WTC11 (cell line): Measurements from ENCODE around the gene FLOT2.

Source experiments
- CBFB ChIP-seq: sonication (generic); formaldehyde crosslinking; IDR thresholded peaks from 2 replicates; pipeline ENCODE4 v1.8.1; 2022; ENCODE audit warnings: mild to moderate bottlenecking, low read depth, missing genetic modification reagents
- ELF4 ChIP-seq: sonication (generic); formaldehyde crosslinking; IDR thresholded peaks from 2 replicates; pipeline ENCODE4 v1.8.1; 2022; ENCODE audit warnings: low read depth, mild to moderate bottlenecking, moderate library complexity, missing genetic modification reagents
- FOXJ3 ChIP-seq: sonication (generic); formaldehyde crosslinking; IDR thresholded peaks from 2 replicates; pipeline ENCODE4 v1.9.0; 2021; ENCODE audit warnings: missing genetic modification reagents, mild to moderate bottlenecking, borderline replicate concordance
- FOXK1 ChIP-seq: sonication (generic); formaldehyde crosslinking; IDR thresholded peaks from 2 replicates; pipeline ENCODE4 v1.8.0; 2022; ENCODE audit warnings: mild to moderate bottlenecking, moderate library complexity, missing genetic modification reagents
- JUN ChIP-seq: sonication (generic); formaldehyde crosslinking; IDR thresholded peaks from 2 replicates; pipeline ENCODE4 v1.8.0; 2023; ENCODE audit warnings: mild to moderate bottlenecking, missing genetic modification reagents
- NR1H2 ChIP-seq: sonication (generic); formaldehyde crosslinking; IDR thresholded peaks from 2 replicates; pipeline ENCODE4 v1.9.0; 2021; ENCODE audit warnings: mild to moderate bottlenecking, moderate library complexity, missing genetic modification reagents
- TCF7 ChIP-seq: sonication (generic); formaldehyde crosslinking; IDR thresholded peaks from 2 replicates; pipeline ENCODE4 v1.8.0; 2022; ENCODE audit warnings: mild to moderate bottlenecking, low read depth, missing genetic modification reagents, moderate library complexity
- ZNF121 ChIP-seq: sonication (generic); formaldehyde crosslinking; IDR thresholded peaks from 2 replicates; pipeline ENCODE4 v1.8.0; 2023; ENCODE audit warnings: missing genetic modification reagents
- ZNF232 ChIP-seq: sonication (generic); formaldehyde crosslinking; IDR thresholded peaks from 2 replicates; pipeline ENCODE4 v1.8.0; 2022; ENCODE audit warnings: mild to moderate bottlenecking, missing genetic modification reagents
- ZNF317 ChIP-seq: sonication (generic); formaldehyde crosslinking; IDR thresholded peaks from 2 replicates; pipeline ENCODE4 v1.8.1; 2023; ENCODE audit warnings: low read depth, mild to moderate bottlenecking, moderate library complexity, missing genetic modification reagents, borderline replicate concordance
- TF ChIP-seq, protein P1 (sequence below): fragments of 200-600 bp; IDR thresholded peaks from 2 replicates; pipeline ENCODE4 v1.8.0; 2022; ENCODE audit warnings: antibody characterized with exemption
- TF ChIP-seq, protein P2 (sequence below): fragments of 250-450 bp; sonication (Bioruptor Pico); conservative IDR thresholded peaks from 2 replicates; pipeline ENCODE4 v1.9.0; 2021; ENCODE audit warnings: mild to moderate bottlenecking
- TF ChIP-seq, protein P3 (sequence below): sonication (generic); formaldehyde crosslinking; IDR thresholded peaks from 2 replicates; pipeline ENCODE4 v1.8.0; 2022; ENCODE audit warnings: mild to moderate bottlenecking, missing genetic modification reagents
- TF ChIP-seq, protein P4 (sequence below): sonication (generic); formaldehyde crosslinking; IDR thresholded peaks from 2 replicates; pipeline ENCODE4 v1.8.1; 2022; ENCODE audit warnings: low read depth, mild to moderate bottlenecking, moderate library complexity, missing genetic modification reagents, borderline replicate concordance

DNA sequence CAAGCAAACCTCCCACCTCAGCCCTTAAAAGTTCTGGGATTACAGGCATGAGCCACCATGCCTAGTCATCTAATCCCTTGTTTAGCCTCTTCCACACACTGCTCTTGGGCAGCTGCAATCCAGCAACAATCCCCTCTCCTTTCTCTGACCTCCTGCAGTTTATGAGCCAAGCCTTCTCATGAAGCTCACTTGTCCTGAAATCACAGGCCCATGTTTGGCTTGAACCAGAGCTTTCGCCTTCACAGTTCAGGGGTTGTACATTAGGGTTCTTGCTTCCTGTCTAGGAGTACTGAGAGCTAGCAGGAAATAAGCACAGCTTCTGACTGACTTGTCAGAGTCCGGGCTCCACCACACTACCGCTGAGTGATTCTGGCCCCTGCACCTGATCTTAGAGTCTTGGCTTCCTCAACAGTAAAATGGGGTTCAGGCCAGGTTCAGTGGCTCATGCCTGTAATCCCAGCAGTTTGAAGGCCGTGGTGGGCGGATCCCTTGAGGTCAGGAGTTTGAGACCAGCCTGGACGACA is 26.4 kb downstream of the FLOT2 start:
- TF ChIP-seq, protein P1, sequence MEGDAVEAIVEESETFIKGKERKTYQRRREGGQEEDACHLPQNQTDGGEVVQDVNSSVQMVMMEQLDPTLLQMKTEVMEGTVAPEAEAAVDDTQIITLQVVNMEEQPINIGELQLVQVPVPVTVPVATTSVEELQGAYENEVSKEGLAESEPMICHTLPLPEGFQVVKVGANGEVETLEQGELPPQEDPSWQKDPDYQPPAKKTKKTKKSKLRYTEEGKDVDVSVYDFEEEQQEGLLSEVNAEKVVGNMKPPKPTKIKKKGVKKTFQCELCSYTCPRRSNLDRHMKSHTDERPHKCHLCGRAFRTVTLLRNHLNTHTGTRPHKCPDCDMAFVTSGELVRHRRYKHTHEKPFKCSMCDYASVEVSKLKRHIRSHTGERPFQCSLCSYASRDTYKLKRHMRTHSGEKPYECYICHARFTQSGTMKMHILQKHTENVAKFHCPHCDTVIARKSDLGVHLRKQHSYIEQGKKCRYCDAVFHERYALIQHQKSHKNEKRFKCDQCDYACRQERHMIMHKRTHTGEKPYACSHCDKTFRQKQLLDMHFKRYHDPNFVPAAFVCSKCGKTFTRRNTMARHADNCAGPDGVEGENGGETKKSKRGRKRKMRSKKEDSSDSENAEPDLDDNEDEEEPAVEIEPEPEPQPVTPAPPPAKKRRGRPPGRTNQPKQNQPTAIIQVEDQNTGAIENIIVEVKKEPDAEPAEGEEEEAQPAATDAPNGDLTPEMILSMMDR, result no peak
- TF ChIP-seq, protein P2, sequence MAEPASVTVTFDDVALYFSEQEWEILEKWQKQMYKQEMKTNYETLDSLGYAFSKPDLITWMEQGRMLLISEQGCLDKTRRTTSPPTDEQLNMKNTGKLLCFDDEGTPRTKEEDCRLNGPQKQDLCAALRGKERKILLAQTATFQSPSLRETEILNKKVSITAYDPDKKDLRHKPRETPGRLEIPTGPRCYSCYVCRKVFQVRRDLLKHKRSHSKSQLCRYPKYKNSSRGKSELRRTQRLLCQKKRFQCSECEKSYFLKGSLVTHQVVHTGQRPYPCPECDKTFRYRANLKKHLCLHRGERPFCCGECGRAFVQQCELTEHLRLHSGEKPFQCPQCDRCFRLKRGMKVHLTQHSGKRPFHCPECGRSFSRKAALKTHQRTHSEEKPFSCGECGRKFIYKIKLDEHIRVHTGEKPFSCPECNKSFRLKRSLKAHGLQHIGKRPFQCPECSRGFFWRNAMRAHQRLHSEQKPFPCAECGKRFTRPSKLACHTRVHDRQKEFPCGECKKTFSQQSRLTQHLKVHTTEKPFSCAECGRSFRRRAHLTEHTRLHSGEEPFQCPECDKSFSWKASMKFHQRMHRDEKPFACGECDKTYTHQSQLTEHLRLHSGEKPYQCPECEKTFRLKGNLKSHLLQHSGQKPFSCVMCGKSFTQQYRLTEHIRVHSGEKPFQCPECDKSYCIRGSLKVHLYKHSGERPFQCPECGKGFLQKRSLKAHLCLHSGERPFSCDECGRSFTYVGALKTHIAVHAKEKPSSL (CRISPR knock-in tag), result no peak
- no peak for TF ChIP-seq FOXK1 (CRISPR knock-in tag)
- TF ChIP-seq, protein P3, sequence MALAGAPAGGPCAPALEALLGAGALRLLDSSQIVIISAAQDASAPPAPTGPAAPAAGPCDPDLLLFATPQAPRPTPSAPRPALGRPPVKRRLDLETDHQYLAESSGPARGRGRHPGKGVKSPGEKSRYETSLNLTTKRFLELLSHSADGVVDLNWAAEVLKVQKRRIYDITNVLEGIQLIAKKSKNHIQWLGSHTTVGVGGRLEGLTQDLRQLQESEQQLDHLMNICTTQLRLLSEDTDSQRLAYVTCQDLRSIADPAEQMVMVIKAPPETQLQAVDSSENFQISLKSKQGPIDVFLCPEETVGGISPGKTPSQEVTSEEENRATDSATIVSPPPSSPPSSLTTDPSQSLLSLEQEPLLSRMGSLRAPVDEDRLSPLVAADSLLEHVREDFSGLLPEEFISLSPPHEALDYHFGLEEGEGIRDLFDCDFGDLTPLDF, result no peak
- no peak for TF ChIP-seq FOXJ3
- no peak for TF ChIP-seq NR1H2 (CRISPR knock-in tag)
- TF ChIP-seq ELF4, result no peak
- no peak for TF ChIP-seq ZNF121 (CRISPR knock-in tag)
- no peak for TF ChIP-seq CBFB (CRISPR knock-in tag)
- TF ChIP-seq ZNF232 (CRISPR knock-in tag), result no peak
- TF ChIP-seq TCF7, result no peak
- no peak for TF ChIP-seq JUN (CRISPR knock-in tag)
- TF ChIP-seq ZNF317 (CRISPR knock-in tag), result no peak
- TF ChIP-seq, protein P4, sequence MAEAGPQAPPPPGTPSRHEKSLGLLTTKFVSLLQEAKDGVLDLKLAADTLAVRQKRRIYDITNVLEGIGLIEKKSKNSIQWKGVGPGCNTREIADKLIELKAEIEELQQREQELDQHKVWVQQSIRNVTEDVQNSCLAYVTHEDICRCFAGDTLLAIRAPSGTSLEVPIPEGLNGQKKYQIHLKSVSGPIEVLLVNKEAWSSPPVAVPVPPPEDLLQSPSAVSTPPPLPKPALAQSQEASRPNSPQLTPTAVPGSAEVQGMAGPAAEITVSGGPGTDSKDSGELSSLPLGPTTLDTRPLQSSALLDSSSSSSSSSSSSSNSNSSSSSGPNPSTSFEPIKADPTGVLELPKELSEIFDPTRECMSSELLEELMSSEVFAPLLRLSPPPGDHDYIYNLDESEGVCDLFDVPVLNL, result no peak
